Measurements from ENCODE around the gene FZR1. TPM values are rescaled to one million over a fixed set of nuclear protein-coding genes. Genes with fewer than 3 reads are reported as not detected.

The FZR1 gene
- polyA plus RNA-seq, 3 donors: 7.7 to 44.6 (median 9.4) TPM

DNA sequence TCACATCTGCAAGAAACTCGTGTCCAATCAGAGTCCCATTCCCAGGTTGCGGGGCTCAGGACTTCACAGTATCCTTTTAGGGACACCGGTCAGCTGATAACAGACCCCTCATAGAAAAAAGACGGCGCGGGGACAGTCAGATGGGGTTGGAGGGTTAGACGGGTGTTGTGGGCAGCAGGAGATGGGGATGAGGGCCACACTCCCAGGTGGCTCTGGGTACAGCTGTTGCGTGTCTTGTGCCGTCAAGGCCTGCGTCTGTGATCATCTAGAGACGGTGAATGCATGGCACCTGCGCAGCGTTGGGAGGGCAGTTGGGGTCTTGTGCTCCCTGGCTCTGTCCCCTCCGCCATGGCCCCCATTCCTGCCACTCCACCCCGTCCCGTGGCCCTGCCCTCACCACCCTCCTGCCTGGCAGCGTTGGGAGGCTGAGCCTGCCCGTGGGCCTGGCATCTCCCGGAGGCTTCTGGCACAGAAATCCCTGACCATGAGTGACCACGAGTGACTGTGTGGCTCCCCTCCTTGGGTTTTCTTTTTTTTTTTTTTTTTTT, 18.9 kb downstream of the FZR1 start:
- no peak overlapping the region for H3K4me3 Mint-ChIP-seq
- no peaks in the 10 kb centered on the region for H3K4me1 Mint-ChIP-seq
- H3K9me3 ChIP-seq (replicated peaks in 1 of 2; ENCODE audit: control insufficient read depth in 1 of 2, insufficient read depth in 1 of 2, low read length in 2 of 2): no peaks in the 10 kb centered on the region
- peaks cover 0 to 1% (median 0%) of the 10 kb centered on the region in 3 donors for H3K27me3 Mint-ChIP-seq (ENCODE audit: low read depth in 3 of 3)
- no peak overlapping the region for H3K4me2 ChIP-seq (replicated peaks; ENCODE audit: extremely low read depth, low read length, poor library complexity, severe bottlenecking)
- DNase-seq: no peak
- H2AFZ ChIP-seq (ENCODE audit: insufficient read depth, low read depth, low read length, poor library complexity, severe bottlenecking): no peak overlapping the region
- peaks cover 0 to 2% (median 0%) of the 10 kb centered on the region in 7 donors for H3K9me3 Mint-ChIP-seq
- H3K4me3 ChIP-seq (replicated peaks in 1 of 3; ENCODE audit: low read depth in 2 of 3, low read length in 3 of 3): no peak overlapping the region
- peaks cover 35 to 59% of the 10 kb centered on the region in 2 donors for H3K36me3 Mint-ChIP-seq
- intact Hi-C loops (cut with micrococcal nuclease): no loop called here
- H3K27me3 ChIP-seq (ENCODE audit: control insufficient read depth in 2 of 2, insufficient read depth in 2 of 2, low read length in 2 of 2): no peaks in the 10 kb centered on the region
- peaks cover 60% of the 10 kb centered on the region for H4K20me1 ChIP-seq (ENCODE audit: insufficient read depth, low read length)
- 97% methylated on average over 16 of the region's 20 CpGs for WGBS (ENCODE audit: insufficient coverage)
- H3K9ac ChIP-seq (ENCODE audit: insufficient read depth, low read length, poor library complexity, severe bottlenecking): no peak overlapping the region
- peaks cover 40% of the 10 kb centered on the region for H3K79me2 ChIP-seq (ENCODE audit: insufficient read depth, low read length)
- TF ChIP-seq, protein P1, sequence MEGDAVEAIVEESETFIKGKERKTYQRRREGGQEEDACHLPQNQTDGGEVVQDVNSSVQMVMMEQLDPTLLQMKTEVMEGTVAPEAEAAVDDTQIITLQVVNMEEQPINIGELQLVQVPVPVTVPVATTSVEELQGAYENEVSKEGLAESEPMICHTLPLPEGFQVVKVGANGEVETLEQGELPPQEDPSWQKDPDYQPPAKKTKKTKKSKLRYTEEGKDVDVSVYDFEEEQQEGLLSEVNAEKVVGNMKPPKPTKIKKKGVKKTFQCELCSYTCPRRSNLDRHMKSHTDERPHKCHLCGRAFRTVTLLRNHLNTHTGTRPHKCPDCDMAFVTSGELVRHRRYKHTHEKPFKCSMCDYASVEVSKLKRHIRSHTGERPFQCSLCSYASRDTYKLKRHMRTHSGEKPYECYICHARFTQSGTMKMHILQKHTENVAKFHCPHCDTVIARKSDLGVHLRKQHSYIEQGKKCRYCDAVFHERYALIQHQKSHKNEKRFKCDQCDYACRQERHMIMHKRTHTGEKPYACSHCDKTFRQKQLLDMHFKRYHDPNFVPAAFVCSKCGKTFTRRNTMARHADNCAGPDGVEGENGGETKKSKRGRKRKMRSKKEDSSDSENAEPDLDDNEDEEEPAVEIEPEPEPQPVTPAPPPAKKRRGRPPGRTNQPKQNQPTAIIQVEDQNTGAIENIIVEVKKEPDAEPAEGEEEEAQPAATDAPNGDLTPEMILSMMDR (IDR thresholded peaks at IDR 0.05): no peak
- peaks cover 63 to 81% of the 10 kb centered on the region in 2 donors for H3K36me3 ChIP-seq (replicated peaks in 1 of 2; ENCODE audit: control insufficient read depth in 1 of 2, insufficient read depth in 2 of 2, low read length in 2 of 2)
- no peak overlapping the region for H3K27ac ChIP-seq (ENCODE audit: low read depth in 1 of 2, low read length in 2 of 2)
- peak overlapping the region in 2 of 7 donors; percentile 17 to 63 for H3K27ac Mint-ChIP-seq
- no peaks in the 10 kb centered on the region for H3K4me1 ChIP-seq (ENCODE audit: control insufficient read depth in 1 of 2, insufficient read depth in 2 of 2, low read length in 2 of 2)

DNA sequence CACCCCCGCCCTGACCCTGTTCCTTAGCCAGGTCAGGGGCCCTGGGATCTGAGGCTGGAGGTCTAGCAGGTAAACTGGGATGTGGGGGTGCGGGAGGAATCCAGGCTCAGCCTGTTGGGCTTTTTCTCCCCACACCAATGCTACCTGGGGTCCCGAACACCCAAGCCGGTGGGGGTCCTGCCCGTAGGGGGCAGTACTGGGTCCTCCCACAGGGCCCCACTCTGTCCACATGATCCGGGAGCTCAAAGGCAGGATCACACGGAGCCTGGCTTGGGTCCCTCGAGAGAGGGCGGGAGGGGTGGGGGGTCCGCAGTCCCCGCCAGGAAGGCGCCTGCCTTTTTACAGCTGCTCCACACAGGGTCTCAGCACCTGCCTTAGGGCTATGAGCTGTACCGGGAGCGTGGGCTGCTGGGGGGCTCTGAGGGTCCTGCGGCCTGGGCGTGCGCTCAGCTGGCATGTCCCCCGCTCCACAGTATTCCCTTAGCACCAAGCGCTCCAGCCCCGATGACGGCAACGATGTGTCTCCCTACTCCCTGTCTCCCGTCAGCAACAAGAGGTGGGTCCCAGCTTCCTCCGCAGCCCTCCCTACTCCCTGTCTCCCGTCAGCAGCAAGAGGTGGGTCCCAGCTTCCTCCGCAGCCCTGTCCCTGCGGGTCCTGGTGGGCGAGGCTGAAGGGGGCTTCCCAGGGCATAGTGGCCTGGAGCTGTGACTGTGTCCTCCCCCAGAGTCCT, 20.6 kb downstream of the FZR1 start:
- Mint-ChIP-seq H3K4me1 (no peaks in the 10 kb centered on the region), H3K27ac (peak overlapping the region in 3 of 7 donors; percentile 21 to 35 (median 25)), H3K36me3 (peaks cover 31 to 44% of the 10 kb centered on the region in 2 donors), H3K4me3 (no peak overlapping the region), H3K9me3 (peaks cover 0 to 2% (median 0%) of the 10 kb centered on the region in 7 donors), H3K27me3 (ENCODE audit: low read depth in 3 of 3) (peaks cover 0 to 1% (median 0%) of the 10 kb centered on the region in 3 donors)
- Histone ChIP-seq H3K4me1 (ENCODE audit: control insufficient read depth in 1 of 2, insufficient read depth in 2 of 2, low read length in 2 of 2) (no peaks in the 10 kb centered on the region), H3K9ac (ENCODE audit: insufficient read depth, low read length, poor library complexity, severe bottlenecking) (no peak overlapping the region), H3K4me2 (replicated peaks; ENCODE audit: extremely low read depth, low read length, poor library complexity, severe bottlenecking) (no peak overlapping the region), H3K27me3 (ENCODE audit: control insufficient read depth in 2 of 2, insufficient read depth in 2 of 2, low read length in 2 of 2) (no peaks in the 10 kb centered on the region), H3K79me2 (ENCODE audit: insufficient read depth, low read length) (peaks cover 23% of the 10 kb centered on the region), H3K4me3 (replicated peaks in 1 of 3; ENCODE audit: low read depth in 2 of 3, low read length in 3 of 3) (no peak overlapping the region), H3K36me3 (replicated peaks in 1 of 2; ENCODE audit: control insufficient read depth in 1 of 2, insufficient read depth in 2 of 2, low read length in 2 of 2) (peaks cover 72 to 83% of the 10 kb centered on the region in 2 donors), H2AFZ (ENCODE audit: insufficient read depth, low read depth, low read length, poor library complexity, severe bottlenecking) (no peak overlapping the region), H3K27ac (ENCODE audit: low read depth in 1 of 2, low read length in 2 of 2) (no peak overlapping the region), H3K9me3 (replicated peaks in 1 of 2; ENCODE audit: control insufficient read depth in 1 of 2, insufficient read depth in 1 of 2, low read length in 2 of 2) (no peaks in the 10 kb centered on the region), H4K20me1 (ENCODE audit: insufficient read depth, low read length) (peaks cover 43% of the 10 kb centered on the region)
- 99% methylated on average over 25 of the region's 28 CpGs for WGBS (ENCODE audit: insufficient coverage)
- TF ChIP-seq, protein P1 (IDR thresholded peaks at IDR 0.05): no peak
- no peak for DNase-seq
- intact Hi-C loops (cut with micrococcal nuclease): no loop called here

Data from CD14-positive monocyte (primary cell).